Spleen (tissue), 11 donors: ENCODE results near the gene JARID2. TPM values are rescaled to one million over a fixed set of nuclear protein-coding genes. Genes with fewer than 3 reads are reported as not detected.

Source experiments
- DNase-seq: peaks from one replicate; pipeline ENCODE4 v3.0.0-alpha.2; 2020
- H3K27ac ChIP-seq, 8 donors: fragments of 200-600 bp; sonication (generic) in 7 of 8; 1 replicate in 4 of 8; 2 replicates in 4 of 8; pipeline versions ENCODE4 v1.5.0 to v1.8.0; 2016 to 2021; ENCODE audit warnings: inconsistent platforms in 4 of 8, mild to moderate bottlenecking in 4 of 8, moderate library complexity in 1 of 8
- H3K27me3 ChIP-seq, 7 donors: fragments of 200-600 bp; sonication (generic) in 6 of 7; replicated peaks in 1 of 7; 1 replicate in 4 of 7; 2 replicates in 3 of 7; pipeline versions ENCODE4 v1.5.0 to v1.8.0; 2016 to 2021; ENCODE audit warnings: inconsistent platforms in 3 of 7, mild to moderate bottlenecking in 1 of 7
- H3K36me3 ChIP-seq, 6 donors: fragments of 200-600 bp; sonication (generic) in 5 of 6; 1 replicate in 4 of 6; 2 replicates in 2 of 6; pipeline versions ENCODE4 v1.5.0 to v1.8.0; 2016 to 2021; ENCODE audit warnings: inconsistent platforms in 2 of 6
- H3K4me1 ChIP-seq, 6 donors: fragments of 200-600 bp; sonication (generic) in 5 of 6; 1 replicate in 3 of 6; 2 replicates in 3 of 6; pipeline versions ENCODE4 v1.5.0 to v1.8.0; 2016 to 2021; ENCODE audit warnings: inconsistent platforms in 3 of 6
- H3K4me3 ChIP-seq, 8 donors: fragments of 200-600 bp; sonication (generic) in 7 of 8; 1 replicate in 4 of 8; 2 replicates in 4 of 8; pipeline versions ENCODE4 v1.5.0 to v1.8.0; 2016 to 2021; ENCODE audit warnings: inconsistent platforms in 4 of 8, mild to moderate bottlenecking in 4 of 8, moderate library complexity in 2 of 8
- H3K9me3 ChIP-seq, 8 donors: fragments of 200-600 bp; sonication (generic) in 7 of 8; 1 replicate in 4 of 8; 2 replicates in 4 of 8; pipeline versions ENCODE4 v1.5.0 to v1.8.0; 2016 to 2021; ENCODE audit warnings: inconsistent platforms in 4 of 8
- POLR2A ChIP-seq, 3 donors: fragments of 450-650 bp; IDR thresholded peaks; one replicate each; pipeline ENCODE4 v1.5.1; 2017; ENCODE audit warnings: antibody characterized with exemption in 3 of 3, mild to moderate bottlenecking in 1 of 3
- POLR2AphosphoS5 ChIP-seq, 3 donors: sonication (generic); formaldehyde crosslinking; IDR thresholded peaks; one replicate each; pipeline ENCODE4 v1.5.1; 2017; ENCODE audit warnings: antibody characterized with exemption in 3 of 3
- WGBS, 5 donors: extraction: QIAGEN DNeasy Blood & Tissue Kit in 3 of 5; methylation state at CpG; one replicate each; pipeline versions ENCODE4 v1.1.5 to v1.1.7; 2013 to 2018; 5-methylcytosine and 5-hydroxymethylcytosine counted together
- intact Hi-C: fragments of 100-400 bp; cut with DNase I; formaldehyde crosslinking; loops from one replicate; pipeline ENCODE4 v1.15.0; 2023; ENCODE audit warnings: low total_unique reads
- polyA plus RNA-seq, 3 donors: library from polyadenylated mRNA; stranded (reverse); fragments of 200-250 nt; gene quantifications; one replicate each; pipeline ENCODE4 v1.2.1, GENCODE V29; 2013
- total RNA-seq, 7 donors: library from RNA; depleted of rRNA in 3 of 7; stranded (reverse); fragments of >200 nt in 3 of 7; fragmentation: NEBNext Ultra II Directional in 4 of 7; extraction: Animal tissue kit (Norgen Biotek cat#: 25700) in 4 of 7; gene quantifications; one replicate each; pipeline versions ENCODE4 v1.1.0 to v1.2.1, GENCODE V29; 2016 to 2021
- TF ChIP-seq, protein P1 (sequence below), 11 experiments: fragments of 200-600 bp in 7 of 11; fragments of 450-650 bp in 4 of 11; sonication (generic) in 4 of 11; IDR thresholded peaks in 8 of 11; conservative IDR thresholded peaks in 3 of 11; 1 replicate in 7 of 11; 2 replicates in 4 of 11; pipeline versions ENCODE4 v1.4.0 to v1.8.0; 2016 to 2021; ENCODE audit warnings: antibody characterized with exemption in 11 of 11, inconsistent platforms in 4 of 11, mild to moderate bottlenecking in 1 of 11
- donor health status: healthy with polysubstance abuse.
- donor health status: DM: no; HTN: no; CAD: no; lungs with moderate emphysema.
- donor health status: DM: no; HTN: no; CAD: no.
- donor health status: Bipolar disorder and iron deficiency.
- donor health status: healthy.
- donor health status: DM: no; HTN: no; CAD: no.
- donor health status: DM: yes; HTN: yes; CAD: no.

The JARID2 gene
- total and polyA plus RNA-seq, 10 donors: 4.4 to 27.1 (median 20.6) TPM

DNA sequence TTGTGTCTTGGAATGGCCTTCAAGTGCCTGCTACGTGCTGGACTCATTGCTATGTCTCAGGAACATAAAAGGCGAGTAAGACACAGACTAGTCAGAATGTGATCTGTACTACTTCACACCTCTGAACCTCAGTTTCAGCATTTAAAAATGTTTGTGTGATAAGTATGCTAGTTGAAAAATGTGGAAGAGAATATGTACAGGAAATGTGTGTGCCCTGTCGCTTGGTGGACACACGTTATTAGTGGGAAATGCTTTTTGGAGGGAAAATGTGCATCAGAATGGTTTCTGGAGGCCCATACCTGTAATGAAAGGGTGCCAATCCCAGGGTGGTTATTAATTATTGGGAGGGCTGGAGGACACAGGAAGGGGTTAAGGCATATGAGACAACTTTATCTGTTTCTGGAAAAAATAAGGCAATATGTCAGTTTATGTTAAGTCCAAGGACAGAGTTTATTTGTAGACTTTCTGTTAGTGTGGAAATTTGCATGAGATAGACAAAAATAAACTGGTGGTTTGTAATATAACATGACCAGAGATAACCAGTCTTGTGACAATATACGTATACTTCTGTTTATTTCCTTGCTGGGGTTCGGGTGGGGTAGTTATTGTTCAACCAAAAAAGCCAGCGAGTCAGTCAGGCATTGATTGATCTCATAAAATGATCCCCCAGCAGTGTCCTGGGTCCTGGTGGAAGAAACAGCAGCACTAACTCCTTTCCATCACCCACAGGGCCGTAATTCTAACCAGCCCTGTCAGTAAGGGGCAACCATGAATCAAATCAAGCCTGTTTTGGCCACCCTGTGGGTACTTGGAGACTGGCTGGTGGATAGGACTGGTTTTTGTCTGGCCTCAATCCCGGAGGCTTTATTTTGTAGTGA, 117.9 kb downstream of the JARID2 start:
- no peaks in the 10 kb centered on the region for H3K36me3 ChIP-seq
- H3K27me3 ChIP-seq: no peaks in the 10 kb centered on the region
- DNase-seq: no peak
- no peak overlapping the region for H3K4me3 ChIP-seq
- no peaks in the 10 kb centered on the region for H3K9me3 ChIP-seq
- no peak for TF ChIP-seq POLR2AphosphoS5 (IDR thresholded peaks at IDR 0.05)
- TF ChIP-seq, protein P1, sequence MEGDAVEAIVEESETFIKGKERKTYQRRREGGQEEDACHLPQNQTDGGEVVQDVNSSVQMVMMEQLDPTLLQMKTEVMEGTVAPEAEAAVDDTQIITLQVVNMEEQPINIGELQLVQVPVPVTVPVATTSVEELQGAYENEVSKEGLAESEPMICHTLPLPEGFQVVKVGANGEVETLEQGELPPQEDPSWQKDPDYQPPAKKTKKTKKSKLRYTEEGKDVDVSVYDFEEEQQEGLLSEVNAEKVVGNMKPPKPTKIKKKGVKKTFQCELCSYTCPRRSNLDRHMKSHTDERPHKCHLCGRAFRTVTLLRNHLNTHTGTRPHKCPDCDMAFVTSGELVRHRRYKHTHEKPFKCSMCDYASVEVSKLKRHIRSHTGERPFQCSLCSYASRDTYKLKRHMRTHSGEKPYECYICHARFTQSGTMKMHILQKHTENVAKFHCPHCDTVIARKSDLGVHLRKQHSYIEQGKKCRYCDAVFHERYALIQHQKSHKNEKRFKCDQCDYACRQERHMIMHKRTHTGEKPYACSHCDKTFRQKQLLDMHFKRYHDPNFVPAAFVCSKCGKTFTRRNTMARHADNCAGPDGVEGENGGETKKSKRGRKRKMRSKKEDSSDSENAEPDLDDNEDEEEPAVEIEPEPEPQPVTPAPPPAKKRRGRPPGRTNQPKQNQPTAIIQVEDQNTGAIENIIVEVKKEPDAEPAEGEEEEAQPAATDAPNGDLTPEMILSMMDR (IDR thresholded peaks at IDR 0.05 in 8 of 11, conservative IDR thresholded peaks at IDR 0.05 in 3 of 11): no peak
- TF ChIP-seq POLR2A (IDR thresholded peaks at IDR 0.05): no peak
- H3K27ac ChIP-seq: peak overlapping the region in 3 of 8 donors; percentile 9 to 16 (median 13)
- intact Hi-C loops: no loop called here
- WGBS, 5 donors: 43 to 64% (median 54%) methylated on average over 9 of the region's 9 CpGs
- H3K4me1 ChIP-seq: peaks cover 14 to 98% (median 79%) of the 10 kb centered on the region in 6 donors

DNA sequence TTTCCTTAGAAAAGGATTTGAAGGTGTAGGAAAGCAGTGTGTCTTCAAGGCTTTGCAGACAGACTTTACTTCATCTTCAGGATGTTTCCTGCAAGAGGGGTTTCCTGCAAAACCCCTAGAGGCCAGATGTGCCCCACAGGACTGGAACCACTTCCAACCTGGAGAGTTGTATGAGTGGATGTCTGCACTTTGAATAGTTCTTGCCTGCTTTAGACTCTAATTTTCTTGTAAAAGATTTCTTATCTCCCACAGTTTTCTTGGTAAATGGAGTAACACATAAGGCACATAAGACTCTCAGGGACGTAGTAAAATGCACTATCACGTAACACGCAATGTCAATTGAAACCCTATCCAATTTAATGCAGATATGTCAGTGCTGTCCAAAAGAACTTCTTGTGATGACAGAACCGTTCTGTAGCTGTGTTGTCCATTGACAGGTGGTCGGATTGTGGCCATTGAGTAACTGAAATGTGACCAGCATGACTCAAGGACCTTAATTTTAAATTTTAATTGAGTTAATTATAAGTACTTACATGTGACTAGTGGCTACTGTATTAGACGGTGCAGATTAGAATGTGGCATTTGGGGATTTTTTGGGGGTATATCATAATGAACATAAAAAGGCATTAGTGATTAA, 118.7 kb downstream of the JARID2 start:
- Histone ChIP-seq H3K27ac (peak overlapping the region in 3 of 8 donors; percentile 9 to 16 (median 13)), H3K9me3 (no peaks in the 10 kb centered on the region), H3K36me3 (no peaks in the 10 kb centered on the region), H3K27me3 (no peaks in the 10 kb centered on the region), H3K4me1 (peaks cover 14 to 98% (median 78%) of the 10 kb centered on the region in 6 donors), H3K4me3 (no peak overlapping the region)
- DNase-seq: no peak
- TF ChIP-seq POLR2A (IDR thresholded peaks at IDR 0.05): no peak
- TF ChIP-seq, protein P1 (IDR thresholded peaks at IDR 0.05 in 8 of 11, conservative IDR thresholded peaks at IDR 0.05 in 3 of 11): no peak
- WGBS, 5 donors: 68 to 86% (median 77%) methylated on average over 6 of the region's 6 CpGs
- intact Hi-C loops: no loop called here

DNA sequence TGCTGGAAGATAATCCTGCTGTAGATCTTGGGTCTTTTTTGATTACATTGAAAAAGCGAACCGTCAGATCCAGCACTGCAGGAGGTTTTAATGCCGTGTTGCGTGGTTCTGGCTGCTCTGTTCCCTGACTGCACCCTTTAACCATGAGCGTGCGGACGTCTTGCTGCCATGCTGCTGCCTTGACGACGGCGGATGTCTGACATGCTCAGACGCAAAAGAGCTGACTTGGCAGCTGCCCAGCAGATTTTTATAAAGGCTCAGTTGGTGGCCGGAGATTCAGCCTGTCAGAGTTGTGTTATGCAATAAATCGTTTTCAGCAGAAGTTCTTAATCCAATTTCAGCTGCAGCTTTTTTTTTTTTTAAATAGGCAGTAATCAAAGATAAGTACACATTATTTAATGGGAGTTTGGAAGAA, 119.4 kb downstream of the JARID2 start:
- Histone ChIP-seq H3K27me3 (no peaks in the 10 kb centered on the region), H3K27ac (peak overlapping the region in 3 of 8 donors; percentile 5 to 33 (median 5)), H3K36me3 (no peaks in the 10 kb centered on the region), H3K4me3 (no peak overlapping the region), H3K4me1 (peaks cover 14 to 100% (median 77%) of the 10 kb centered on the region in 6 donors), H3K9me3 (no peaks in the 10 kb centered on the region)
- TF ChIP-seq POLR2A (IDR thresholded peaks at IDR 0.05): no peak
- TF ChIP-seq, protein P1 (IDR thresholded peaks at IDR 0.05 in 8 of 11, conservative IDR thresholded peaks at IDR 0.05 in 3 of 11): no peak
- TF ChIP-seq POLR2AphosphoS5 (IDR thresholded peaks at IDR 0.05): peak in 2 of 3 donors; percentile 64 to 72
- intact Hi-C loops: no loop called here
- WGBS, 5 donors: 17 to 49% (median 20%) methylated on average over 13 of the region's 13 CpGs
- peak; percentile 85 for DNase-seq

GRCh38 chr6:15366003-15366535, 120.2 kb downstream of the JARID2 start:
- H3K27ac ChIP-seq: peak overlapping the region in 2 of 8 donors; percentile 5 to 33
- H3K4me3 ChIP-seq: no peak overlapping the region
- H3K36me3 ChIP-seq: no peaks in the 10 kb centered on the region
- DNase-seq: no peak
- 42 to 50% (median 49%) methylated on average over 6 of the region's 6 CpGs for WGBS, 5 donors
- no peaks in the 10 kb centered on the region for H3K27me3 ChIP-seq
- intact Hi-C loops: no loop called here
- peaks cover 14 to 100% (median 79%) of the 10 kb centered on the region in 6 donors for H3K4me1 ChIP-seq
- TF ChIP-seq POLR2AphosphoS5 (IDR thresholded peaks at IDR 0.05) (no peak), POLR2A (IDR thresholded peaks at IDR 0.05) (no peak)
- TF ChIP-seq, protein P1 (IDR thresholded peaks at IDR 0.05 in 8 of 11, conservative IDR thresholded peaks at IDR 0.05 in 3 of 11): no peak
- H3K9me3 ChIP-seq: no peaks in the 10 kb centered on the region
